SU-DHL-6 (cell line): ENCODE measurements around the gene SNTB2.

Experiments used
- H2AFZ ChIP-seq: fragments of 200-600 bp; sonication (generic); 2 replicates; pipeline ENCODE4 v1.6.1; 2014; ENCODE audit warnings: low read depth, mild to moderate bottlenecking, moderate library complexity, mixed read lengths, antibody characterized with exemption, low read length; ENCODE audit not compliant: severe bottlenecking
- H3F3A ChIP-seq: fragments of 200-600 bp; shearing (Covaris generic); 2 replicates; pipeline ENCODE4 v1.6.0; 2016; ENCODE audit warnings: antibody characterized with exemption, mild to moderate bottlenecking; ENCODE audit not compliant: insufficient read depth
- H3K27ac ChIP-seq: fragments of 200-600 bp; sonication (generic); 2 replicates; pipeline ENCODE4 v1.5.1; 2016; ENCODE audit warnings: low read depth, mild to moderate bottlenecking, low read length, moderate library complexity, mixed read lengths
- H3K27me3 ChIP-seq: fragments of 200-600 bp; sonication (generic), shearing (Covaris generic); 2 replicates; pipeline ENCODE4 v1.6.0; 2014; ENCODE audit warnings: mild to moderate bottlenecking, low read length
- H3K36me3 ChIP-seq: fragments of 200-600 bp; sonication (generic); 2 replicates; pipeline ENCODE4 v1.6.1; 2014; ENCODE audit warnings: mild to moderate bottlenecking, low read length, mixed read lengths
- H3K4me2 ChIP-seq: fragments of 300-600, 200-600 bp; shearing (Covaris generic), sonication (generic); 2 replicates; pipeline ENCODE4 v1.6.0; 2014; ENCODE audit warnings: low read length, low read depth, mild to moderate bottlenecking; ENCODE audit not compliant: poor library complexity, severe bottlenecking
- H3K4me3 ChIP-seq: fragments of 200-600 bp; sonication (generic); 2 replicates; pipeline ENCODE4 v1.5.1; 2014; ENCODE audit warnings: antibody characterized with exemption, low read length, mild to moderate bottlenecking, mixed read lengths; ENCODE audit not compliant: insufficient read depth, poor library complexity, severe bottlenecking
- H3K79me2 ChIP-seq: fragments of 200-600 bp; sonication (generic); 2 replicates; pipeline ENCODE4 v1.6.1; 2014; ENCODE audit warnings: mild to moderate bottlenecking, low read length, moderate library complexity; ENCODE audit not compliant: insufficient read depth
- H3K9ac ChIP-seq: fragments of 200-600 bp; sonication (generic); 2 replicates; pipeline ENCODE4 v1.7.0; 2014; ENCODE audit warnings: mild to moderate bottlenecking, low read length
- H3K9me2 ChIP-seq: fragments of 200-600 bp; sonication (generic); replicated peaks from 2 replicates; pipeline ENCODE4 v1.6.1; 2014; ENCODE audit warnings: low read length; ENCODE audit not compliant: insufficient read depth
- H3K9me3 ChIP-seq: fragments of 200-600 bp; sonication (generic); 2 replicates; pipeline ENCODE4 v1.6.1; 2014; ENCODE audit warnings: low read length, mixed read lengths; ENCODE audit not compliant: insufficient read depth
- H4K20me1 ChIP-seq: fragments of 200-600 bp; sonication (generic); 2 replicates; pipeline ENCODE4 v1.6.1; 2014; ENCODE audit warnings: low read depth, mild to moderate bottlenecking, antibody characterized with exemption, low read length, moderate library complexity, mixed read lengths
- CTCF ChIP-seq: fragments of 200-600 bp; sonication (generic); IDR thresholded peaks from one replicate; pipeline ENCODE4 v1.5.1; 2017; ENCODE audit warnings: antibody characterized with exemption, mild to moderate bottlenecking, low read length, moderate library complexity; ENCODE audit not compliant: insufficient read depth, poor library complexity, severe bottlenecking
- EZH2phosphoT487 ChIP-seq: fragments of 200-600 bp; sonication (generic), shearing (Covaris generic); conservative IDR thresholded peaks from 2 replicates; pipeline ENCODE4 v1.6.1; 2018; ENCODE audit warnings: mild to moderate bottlenecking, antibody characterized with exemption, low read length, moderate library complexity, mixed read lengths

The SNTB2 gene

GRCh38 chr16:69260019-69260418, 73.1 kb downstream of the SNTB2 start:
- Histone ChIP-seq H3K79me2 (no peaks in the 10 kb centered on the region), H3K36me3 (peaks cover 10% of the 10 kb centered on the region; the same call in 1 of the 2 replicates), H3K27me3 (no peaks in the 10 kb centered on the region), H3K9me2 (no peaks in the 10 kb centered on the region), H3K4me3 (no peak overlapping the region), H3K4me2 (no peak overlapping the region), H3F3A (no peaks in the 10 kb centered on the region; the same call in 1 of the 2 replicates), H4K20me1 (no peaks in the 10 kb centered on the region), H3K9ac (no peak overlapping the region), H3K9me3 (no peaks in the 10 kb centered on the region), H3K27ac (no peak overlapping the region), H2AFZ (no peak overlapping the region)
- TF ChIP-seq CTCF (no peak), EZH2phosphoT487 (no peak)

- H3K4me2 ChIP-seq: no peak overlapping the region
- TF ChIP-seq CTCF: no peak
- TF ChIP-seq EZH2phosphoT487: no peak
- no peak overlapping the region for H3K27ac ChIP-seq
- H3K9me3 ChIP-seq: no peaks in the 10 kb centered on the region
- no peak overlapping the region for H2AFZ ChIP-seq
- no peak overlapping the region for H3K9ac ChIP-seq
- no peaks in the 10 kb centered on the region for H3K9me2 ChIP-seq
- no peaks in the 10 kb centered on the region for H3K79me2 ChIP-seq
- no peaks in the 10 kb centered on the region for H4K20me1 ChIP-seq
- H3K4me3 ChIP-seq: no peak overlapping the region
- H3K36me3 ChIP-seq: peaks cover 10% of the 10 kb centered on the region; the same call in 1 of the 2 replicates
- H3F3A ChIP-seq: no peaks in the 10 kb centered on the region; the same call in 1 of the 2 replicates
- no peaks in the 10 kb centered on the region for H3K27me3 ChIP-seq
Measured at GRCh38 chr16:69260506-69260905, 73.5 kb downstream of the SNTB2 start.

- Histone ChIP-seq H3K9me2 (no peaks in the 10 kb centered on the region), H3K9me3 (no peaks in the 10 kb centered on the region), H3K27ac (no peak overlapping the region), H3K36me3 (peaks cover 16% of the 10 kb centered on the region; the same call in 1 of the 2 replicates), H3K27me3 (no peaks in the 10 kb centered on the region), H3F3A (no peaks in the 10 kb centered on the region), H3K9ac (no peak overlapping the region), H4K20me1 (no peaks in the 10 kb centered on the region), H2AFZ (no peak overlapping the region), H3K79me2 (no peaks in the 10 kb centered on the region), H3K4me2 (no peak overlapping the region), H3K4me3 (no peak overlapping the region)
- no peak for TF ChIP-seq CTCF
- TF ChIP-seq EZH2phosphoT487: no peak
Measured at GRCh38 chr16:69266334-69267063, 79.5 kb downstream of the SNTB2 start.
